Tracheal epithelial cell (primary cell): ENCODE measurements around the gene ZNF493. TPM values are rescaled to one million over a fixed set of nuclear protein-coding genes. Genes with fewer than 3 reads are reported as not detected.

Experiments used
- total RNA-seq: library from RNA; depleted of rRNA; stranded (reverse); fragments of >200 nt; gene quantifications from 2 replicates; pipeline ENCODE4 v1.2.1, GENCODE V29; 2014

Gene ZNF493
- total RNA-seq = 7.2 and 9.2 TPM in 2 replicates

DNA sequence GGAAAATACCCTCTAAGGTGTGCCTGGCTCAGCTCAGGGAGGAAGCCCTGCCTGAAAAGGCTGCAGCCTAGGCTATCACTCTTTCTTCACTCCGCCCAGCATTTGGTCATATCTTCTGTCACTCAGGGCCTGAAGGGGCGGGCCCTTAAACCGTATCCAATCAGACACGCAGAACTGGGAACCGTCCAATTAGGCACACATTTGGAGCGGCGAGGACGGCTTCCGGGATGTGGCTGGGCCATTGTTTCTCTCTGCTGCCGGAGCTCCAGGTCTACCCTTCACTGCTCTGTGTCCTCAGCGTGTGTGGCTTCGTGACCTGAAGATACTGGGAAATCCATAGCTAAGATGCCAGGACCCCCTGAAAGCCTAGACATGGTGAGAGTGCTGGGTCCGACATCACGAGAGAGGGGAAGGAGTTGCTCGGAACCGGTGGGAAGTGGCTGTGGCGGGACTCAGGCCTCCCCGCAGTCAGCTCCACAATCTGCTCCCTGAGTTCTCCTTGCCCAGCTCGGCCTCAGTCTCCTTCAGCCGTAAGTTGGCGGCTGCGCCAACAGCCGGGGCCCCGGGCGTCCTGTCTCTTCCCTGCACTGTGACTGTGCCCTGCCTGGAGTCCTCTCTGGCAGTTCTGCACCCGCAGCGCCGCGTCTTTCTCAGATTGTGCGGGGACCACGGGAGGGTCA, at the start of gene ZNF493:
Gene ZNF493, plus strand, starts transcription at position 241 of the 680 bp plus-strand sequence. Its CDS starts 105 bp downstream, at position 346.

DNA sequence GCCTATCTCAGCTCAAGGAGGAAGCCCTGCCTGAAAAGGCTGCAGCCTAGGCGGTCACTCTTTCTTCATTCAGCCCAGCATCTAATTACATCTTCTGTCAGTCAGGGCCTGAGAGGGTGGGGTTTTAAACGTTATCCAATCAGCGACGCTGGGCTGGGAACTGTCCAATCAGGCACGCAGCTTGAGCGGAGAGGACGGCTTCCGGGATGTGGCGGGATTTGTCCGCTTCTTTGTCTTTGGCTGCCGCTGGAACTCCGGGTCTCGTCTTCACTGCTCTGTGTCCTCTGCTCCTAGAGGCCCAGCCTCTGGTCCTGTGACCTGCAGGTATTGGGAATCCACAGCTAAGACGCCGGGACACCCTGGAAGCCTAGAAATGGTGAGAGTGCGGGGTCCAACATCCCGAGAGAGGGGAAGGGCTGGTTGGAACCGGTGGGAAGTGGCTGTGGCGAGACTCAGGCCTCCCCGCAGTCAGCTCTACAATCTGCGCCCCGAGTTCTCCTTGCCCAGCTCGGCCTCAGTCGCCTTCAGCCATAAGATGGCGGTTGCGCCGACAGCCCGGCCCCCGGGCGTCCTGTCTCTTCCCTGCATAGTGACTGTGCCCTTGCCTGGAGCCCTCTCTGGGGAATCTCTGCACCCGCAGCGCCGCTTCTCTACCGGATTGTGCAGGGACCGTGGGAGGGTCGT, 38.0 kb upstream of the ZNF493 start, which contains the start of gene ZNF738:
Gene ZNF738, plus strand, starts transcription at position 233 of the 684 bp plus-strand sequence. Its CDS starts 141 bp downstream, at position 374.

Other genes with a start within 250 kb of the ZNF493 start
- 3.1 and 3.2 TPM in 2 replicates for gene ZNF708, start 67.7 kb upstream of the ZNF493 start, total RNA-seq
- 3.0 and 3.1 TPM in 2 replicates for gene ZNF738, start 38.1 kb upstream of the ZNF493 start, total RNA-seq
- gene ZNF429, start 108.5 kb downstream of the ZNF493 start, total RNA-seq = 6.6 and 7.2 TPM in 2 replicates